Effector memory CD8-positive, alpha-beta T cell (primary cell): ENCODE data around the gene ZNF266.

ENCODE experiments used
- ATAC-seq: fragments of 150-1000 bp; cut with Tn5 transposase; replicated peaks from 2 replicates; pipeline ENCODE4 v1.10.0; 2021; ENCODE audit warnings: mild to moderate bottlenecking, moderate library complexity
- DNase-seq, 3 experiments: peaks; one replicate each; pipeline ENCODE4 v3.0.0; 2021
- H3K27ac Mint-ChIP-seq, 2 donors: one replicate each; pipeline ENCODE4 v1.8.0; 2022; ENCODE audit warnings: mild to moderate bottlenecking in 2 of 2, mixed read lengths in 2 of 2, moderate library complexity in 2 of 2
- H3K27me3 Mint-ChIP-seq, 2 donors: one replicate each; pipeline ENCODE4 v1.8.0; 2022; ENCODE audit warnings: mixed read lengths in 2 of 2
- H3K36me3 Mint-ChIP-seq: one replicate; pipeline ENCODE4 v1.8.0; 2022; ENCODE audit warnings: mild to moderate bottlenecking, moderate library complexity, mixed read lengths; ENCODE audit not compliant: insufficient read depth
- H3K4me1 Mint-ChIP-seq, 2 donors: one replicate each; pipeline ENCODE4 v1.8.0; 2022; ENCODE audit warnings: low read depth in 2 of 2, mixed read lengths in 2 of 2
- H3K4me3 Mint-ChIP-seq, 2 donors: one replicate each; pipeline ENCODE4 v1.8.0; 2022; ENCODE audit warnings: mild to moderate bottlenecking in 2 of 2, mixed read lengths in 2 of 2, moderate library complexity in 2 of 2
- H3K9me3 Mint-ChIP-seq, 2 donors: one replicate each; pipeline ENCODE4 v1.8.0; 2022; ENCODE audit warnings: mixed read lengths in 2 of 2
- total RNA-seq, 9 experiments: gene quantifications; one replicate each; lab custom pipeline; 2026; lab: John Stamatoyannopoulos, UW

ZNF266 gene
- total RNA-seq: 63.0 to 219 (median 163) reads per million in 9 experiments

- DNase-seq (peak; percentile 84 to 91 (median 86)), ATAC-seq (peak; percentile 81)
- H3K9me3 Mint-ChIP-seq: no peaks in the 10 kb centered on the region
- H3K4me3 Mint-ChIP-seq: peak within 1 kb of the TSS; percentile 95 to 97
- peaks cover 26% of the 10 kb centered on the region for H3K36me3 Mint-ChIP-seq
- H3K27me3 Mint-ChIP-seq: no peaks in the 10 kb centered on the region
- H3K27ac Mint-ChIP-seq: peak within 1 kb of the TSS; percentile 96 to 99
- H3K4me1 Mint-ChIP-seq: peaks cover 24 to 45% of the 10 kb centered on the region in 2 donors
These were observed at the start of gene ZNF266 for GRCh38 chr19:9435279-9436268. Gene ZNF266, minus strand, starts transcription at chr19:9435573. Its CDS starts 15,484 bp downstream, at chr19:9420089.

- Mint-ChIP-seq H3K36me3 (peaks cover 3% of the 10 kb centered on the region), H3K4me3 (no peak overlapping the region), H3K9me3 (peaks cover 8 to 14% of the 10 kb centered on the region in 2 donors), H3K27ac (no peak overlapping the region), H3K27me3 (no peaks in the 10 kb centered on the region), H3K4me1 (no peaks in the 10 kb centered on the region)
- DNase-seq: no peak
- no peak for ATAC-seq
These were observed 49.8 kb upstream of the ZNF266 start for GRCh38 chr19:9485140-9485539.

- Mint-ChIP-seq H3K4me1 (no peaks in the 10 kb centered on the region), H3K27ac (no peak overlapping the region), H3K9me3 (peaks cover 12 to 21% of the 10 kb centered on the region in 2 donors), H3K36me3 (no peaks in the 10 kb centered on the region), H3K27me3 (peaks cover 0 to 14% of the 10 kb centered on the region in 2 donors), H3K4me3 (no peak overlapping the region)
- no peak for DNase-seq
- ATAC-seq: no peak
These were observed 39.6 kb upstream of the ZNF266 start for GRCh38 chr19:9474975-9475374.

- DNase-seq: no peak
- Mint-ChIP-seq H3K4me1 (no peaks in the 10 kb centered on the region), H3K36me3 (no peaks in the 10 kb centered on the region), H3K27ac (no peak overlapping the region), H3K4me3 (no peak overlapping the region), H3K9me3 (peaks cover 0 to 8% of the 10 kb centered on the region in 2 donors), H3K27me3 (peaks cover 0 to 14% of the 10 kb centered on the region in 2 donors)
- ATAC-seq: no peak
These were observed 31.8 kb upstream of the ZNF266 start for GRCh38 chr19:9467161-9467560.

DNA sequence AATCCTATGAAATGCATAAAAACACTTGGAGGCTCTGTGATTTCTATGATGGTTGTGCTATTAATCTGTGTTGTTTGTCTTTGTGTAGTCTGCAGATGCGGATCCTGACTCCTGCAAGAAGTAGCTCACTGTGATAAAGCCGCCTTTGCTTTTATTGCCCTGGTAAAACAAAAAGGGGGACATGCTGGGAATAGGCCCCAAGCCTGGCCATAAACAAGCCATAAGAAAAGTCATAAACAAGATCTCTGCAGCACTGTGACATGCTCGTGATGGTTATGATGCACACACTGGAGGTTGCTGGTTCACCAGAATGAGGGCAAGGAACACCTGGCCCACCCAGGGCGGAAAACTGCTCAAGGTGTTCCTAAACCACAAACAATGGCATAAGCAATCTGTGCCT, 26.6 kb upstream of the ZNF266 start:
- H3K27ac Mint-ChIP-seq: no peak overlapping the region
- no peaks in the 10 kb centered on the region for H3K36me3 Mint-ChIP-seq
- no peaks in the 10 kb centered on the region for H3K27me3 Mint-ChIP-seq
- ATAC-seq: no peak
- DNase-seq: no peak
- no peaks in the 10 kb centered on the region for H3K4me1 Mint-ChIP-seq
- no peak overlapping the region for H3K4me3 Mint-ChIP-seq
- H3K9me3 Mint-ChIP-seq: peaks cover 6 to 13% of the 10 kb centered on the region in 2 donors

- Mint-ChIP-seq H3K36me3 (no peaks in the 10 kb centered on the region), H3K9me3 (peaks cover 19 to 45% of the 10 kb centered on the region in 2 donors), H3K27me3 (no peaks in the 10 kb centered on the region), H3K4me1 (peaks cover 0 to 4% of the 10 kb centered on the region in 2 donors), H3K4me3 (peak overlapping the region in 1 of 2 donors; percentile 7), H3K27ac (no peak overlapping the region)
- DNase-seq: no peak
- ATAC-seq: no peak
These were observed 20.8 kb upstream of the ZNF266 start for GRCh38 chr19:9456018-9456689.

GRCh38 chr19:9453953-9454352, 18.6 kb upstream of the ZNF266 start:
- no peak overlapping the region for H3K4me3 Mint-ChIP-seq
- DNase-seq (no peak), ATAC-seq (no peak)
- no peaks in the 10 kb centered on the region for H3K36me3 Mint-ChIP-seq
- peaks cover 17 to 37% of the 10 kb centered on the region in 2 donors for H3K9me3 Mint-ChIP-seq
- no peak overlapping the region for H3K27ac Mint-ChIP-seq
- H3K27me3 Mint-ChIP-seq: no peaks in the 10 kb centered on the region
- H3K4me1 Mint-ChIP-seq: peaks cover 0 to 4% of the 10 kb centered on the region in 2 donors

- no peaks in the 10 kb centered on the region for H3K36me3 Mint-ChIP-seq
- H3K4me1 Mint-ChIP-seq: peaks cover 0 to 1% of the 10 kb centered on the region in 2 donors
- ATAC-seq: no peak
- no peak for DNase-seq
- H3K27me3 Mint-ChIP-seq: no peaks in the 10 kb centered on the region
- H3K9me3 Mint-ChIP-seq: peaks cover 0 to 6% of the 10 kb centered on the region in 2 donors
- H3K27ac Mint-ChIP-seq: no peak overlapping the region
- H3K4me3 Mint-ChIP-seq: no peak overlapping the region
These were observed 9.7 kb upstream of the ZNF266 start for GRCh38 chr19:9445037-9445436.

DNA sequence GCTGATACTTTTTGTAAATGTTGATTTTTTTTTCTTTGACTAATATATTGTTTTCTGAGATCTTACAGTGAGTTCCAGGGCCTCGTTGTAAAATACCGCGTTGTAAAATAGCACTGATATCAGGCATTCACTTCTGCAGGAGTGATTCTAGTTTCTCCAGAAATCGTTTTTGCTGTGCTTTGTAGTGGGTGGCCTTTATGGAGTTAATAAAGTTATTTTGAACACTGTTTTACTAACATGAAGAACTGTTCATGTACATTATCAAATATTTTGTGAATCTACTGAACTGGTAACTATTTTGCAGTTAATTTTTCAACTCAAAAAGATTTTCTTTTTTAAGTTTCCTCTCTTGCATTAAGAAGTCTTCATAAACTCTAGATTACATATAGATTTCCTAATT, 985 bp upstream of the ZNF266 start:
- DNase-seq: no peak
- Mint-ChIP-seq H3K36me3 (peaks cover 25% of the 10 kb centered on the region), H3K4me1 (peaks cover 19 to 40% of the 10 kb centered on the region in 2 donors), H3K9me3 (no peaks in the 10 kb centered on the region), H3K4me3 (peak overlapping the region; percentile 95 to 97), H3K27me3 (no peaks in the 10 kb centered on the region), H3K27ac (peak overlapping the region; percentile 96 to 99)
- ATAC-seq: no peak

DNA sequence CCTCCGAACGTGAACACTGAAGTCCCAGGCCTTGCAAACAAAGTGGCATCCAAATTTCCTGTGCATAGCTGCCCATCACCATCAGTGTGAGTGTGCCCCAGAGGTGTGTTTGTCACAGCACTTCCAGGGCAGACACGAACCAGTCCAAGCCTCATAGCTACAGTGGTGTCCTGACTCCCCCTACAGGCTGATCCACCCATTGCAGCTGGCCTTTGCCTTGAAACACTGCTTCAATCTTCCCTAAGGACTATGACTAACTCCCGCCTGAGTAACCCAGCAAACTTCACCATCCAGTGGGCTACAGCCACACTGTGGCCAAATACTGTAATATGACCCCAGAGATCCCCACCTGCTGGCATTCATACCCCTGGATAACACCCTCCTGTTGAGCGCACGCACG, 3.9 kb downstream of the ZNF266 start:
- Mint-ChIP-seq H3K36me3 (peaks cover 46% of the 10 kb centered on the region), H3K27me3 (no peaks in the 10 kb centered on the region), H3K9me3 (no peaks in the 10 kb centered on the region), H3K27ac (peak overlapping the region in 1 of 2 donors; percentile 53), H3K4me1 (peaks cover 34 to 67% of the 10 kb centered on the region in 2 donors), H3K4me3 (no peak overlapping the region)
- DNase-seq (peak in 1 of 3 experiments; percentile 53), ATAC-seq (no peak)

DNA sequence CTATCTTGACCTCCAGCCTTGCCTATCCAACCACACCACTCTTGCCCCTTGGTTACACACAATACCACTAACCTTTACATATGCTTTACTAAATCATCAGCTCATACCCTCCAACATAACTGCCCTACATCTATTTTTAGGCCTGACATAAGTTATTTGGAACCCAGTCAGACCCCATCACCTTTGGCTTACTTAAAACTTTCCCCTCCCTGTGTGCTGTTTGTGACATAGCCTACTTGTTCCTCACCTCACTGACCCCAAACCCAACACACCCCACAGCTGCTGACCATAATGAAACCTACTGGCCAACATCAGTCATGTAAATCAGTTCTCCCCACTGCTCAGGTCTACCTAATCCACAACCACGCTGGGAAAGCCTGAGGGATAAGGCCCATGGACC, 4.9 kb downstream of the ZNF266 start:
- peaks cover 31 to 57% of the 10 kb centered on the region in 2 donors for H3K4me1 Mint-ChIP-seq
- no peaks in the 10 kb centered on the region for H3K9me3 Mint-ChIP-seq
- DNase-seq (no peak), ATAC-seq (no peak)
- no peaks in the 10 kb centered on the region for H3K27me3 Mint-ChIP-seq
- H3K27ac Mint-ChIP-seq: peak overlapping the region; percentile 53 to 73
- H3K36me3 Mint-ChIP-seq: peaks cover 39% of the 10 kb centered on the region
- no peak overlapping the region for H3K4me3 Mint-ChIP-seq

- Mint-ChIP-seq H3K27ac (peak overlapping the region in 1 of 2 donors; percentile 52), H3K9me3 (no peaks in the 10 kb centered on the region), H3K36me3 (peaks cover 51% of the 10 kb centered on the region), H3K4me3 (no peak overlapping the region), H3K27me3 (no peaks in the 10 kb centered on the region), H3K4me1 (peaks cover 25 to 41% of the 10 kb centered on the region in 2 donors)
- DNase-seq (no peak), ATAC-seq (no peak)
These were observed 7.4 kb downstream of the ZNF266 start for GRCh38 chr19:9427941-9428340.

- Mint-ChIP-seq H3K36me3 (peaks cover 50% of the 10 kb centered on the region), H3K9me3 (peaks cover under 1 to 8% of the 10 kb centered on the region in 2 donors), H3K27me3 (no peaks in the 10 kb centered on the region), H3K4me1 (no peaks in the 10 kb centered on the region), H3K27ac (no peak overlapping the region), H3K4me3 (no peak overlapping the region)
- ATAC-seq: no peak
- DNase-seq: no peak
These were observed 22.0 kb downstream of the ZNF266 start for GRCh38 chr19:9413240-9413954.
